Stomach smooth muscle (tissue), 2 donors: ENCODE measurements around the gene EYA4.
A peak's percentile ranks its signal among the peaks of the same experiment; 100 is the strongest.

Experiments used
- H3K27ac ChIP-seq: one replicate; pipeline ENCODE4 v1.7.0; 2013; ENCODE audit warnings: mild to moderate bottlenecking, low read length, inconsistent platforms
- H3K27me3 ChIP-seq, 2 donors: one replicate each; pipeline ENCODE4 v1.7.0; 2013; ENCODE audit warnings: low read length in 2 of 2; ENCODE audit not compliant: insufficient read depth in 2 of 2, control insufficient read depth in 1 of 2
- H3K36me3 ChIP-seq, 2 donors: one replicate each; pipeline ENCODE4 v1.7.0; 2013; ENCODE audit warnings: low read length in 2 of 2; ENCODE audit not compliant: control insufficient read depth in 2 of 2, insufficient read depth in 2 of 2
- H3K4me1 ChIP-seq: one replicate; pipeline ENCODE4 v1.7.0; 2013; ENCODE audit warnings: low read length; ENCODE audit not compliant: control insufficient read depth, insufficient read depth
- H3K4me3 ChIP-seq, 2 donors: one replicate each; pipeline ENCODE4 v1.7.0; 2013; ENCODE audit warnings: low read length in 2 of 2
- H3K9ac ChIP-seq, 2 donors: one replicate each; pipeline ENCODE4 v1.7.0; 2013; ENCODE audit warnings: low read length in 2 of 2, mild to moderate bottlenecking in 1 of 2
- H3K9me3 ChIP-seq, 2 donors: one replicate each; pipeline ENCODE4 v1.7.0; 2013; ENCODE audit warnings: low read length in 2 of 2; ENCODE audit not compliant: control insufficient read depth in 2 of 2
- donor health status: healthy.
- donor health status: Pancreatic carcinoma.

Gene EYA4

DNA sequence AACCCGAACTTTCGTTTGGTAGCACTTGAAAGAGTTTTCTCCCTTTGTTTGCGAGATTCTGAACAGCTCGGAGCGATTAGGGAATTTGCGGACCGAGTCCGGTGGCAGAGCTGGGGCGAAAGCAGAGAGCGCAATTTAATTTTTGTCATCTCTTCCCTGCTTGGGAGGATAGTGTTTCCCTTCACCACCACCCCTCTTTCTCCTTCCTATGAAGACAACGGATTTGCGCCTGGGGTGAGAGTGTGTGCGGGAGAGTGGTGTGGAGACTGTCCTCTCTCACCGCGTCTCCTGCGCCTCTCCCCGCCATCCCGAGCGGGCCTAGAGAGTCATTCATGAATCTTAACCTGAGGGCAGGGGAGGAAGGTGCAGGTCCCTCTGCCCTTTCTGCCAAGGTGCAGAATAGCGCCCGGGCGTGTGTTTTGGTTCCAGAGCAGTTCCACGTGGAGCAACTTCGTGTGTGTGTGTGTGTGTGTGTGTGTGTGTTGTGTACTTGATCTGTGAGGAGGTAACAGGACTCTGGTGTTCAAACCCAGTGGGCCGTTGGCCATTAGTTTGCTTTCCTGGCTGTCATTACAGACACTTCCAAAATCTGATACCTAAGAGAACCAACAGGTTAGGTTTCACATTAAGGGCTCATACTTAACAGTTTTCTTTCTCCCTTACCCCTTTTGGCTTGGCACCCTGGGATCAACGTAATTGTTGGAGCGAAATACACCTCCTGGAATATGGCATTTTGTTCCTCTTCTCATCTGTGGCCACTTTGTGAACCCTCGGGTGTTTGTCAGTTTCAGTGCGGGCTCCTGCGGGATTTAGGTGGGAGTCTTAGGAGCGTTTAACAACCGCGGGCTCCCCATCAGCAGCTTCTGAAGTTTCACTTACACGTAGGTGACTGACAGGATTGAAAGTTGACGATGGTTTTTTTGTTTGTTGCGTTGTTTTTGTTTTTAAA lies 1.8 kb downstream of the EYA4 start:
- Histone ChIP-seq H3K4me1 (peaks cover 10% of the 10 kb centered on the region), H3K27ac (no peak overlapping the region), H3K9me3 (no peaks in the 10 kb centered on the region), H3K36me3 (no peaks in the 10 kb centered on the region), H3K27me3 (peaks cover 19 to 43% of the 10 kb centered on the region in 2 donors), H3K4me3 (peak overlapping the region; percentile 72 to 73), H3K9ac (no peak overlapping the region)

- Histone ChIP-seq H3K36me3 (no peaks in the 10 kb centered on the region), H3K27ac (no peak overlapping the region), H3K4me3 (no peak overlapping the region), H3K27me3 (peaks cover 19 to 43% of the 10 kb centered on the region in 2 donors), H3K4me1 (peaks cover 10% of the 10 kb centered on the region), H3K9ac (no peak overlapping the region), H3K9me3 (no peaks in the 10 kb centered on the region)
Observed at GRCh38 chr6:133243723-133244305, 2.7 kb downstream of the EYA4 start.

DNA sequence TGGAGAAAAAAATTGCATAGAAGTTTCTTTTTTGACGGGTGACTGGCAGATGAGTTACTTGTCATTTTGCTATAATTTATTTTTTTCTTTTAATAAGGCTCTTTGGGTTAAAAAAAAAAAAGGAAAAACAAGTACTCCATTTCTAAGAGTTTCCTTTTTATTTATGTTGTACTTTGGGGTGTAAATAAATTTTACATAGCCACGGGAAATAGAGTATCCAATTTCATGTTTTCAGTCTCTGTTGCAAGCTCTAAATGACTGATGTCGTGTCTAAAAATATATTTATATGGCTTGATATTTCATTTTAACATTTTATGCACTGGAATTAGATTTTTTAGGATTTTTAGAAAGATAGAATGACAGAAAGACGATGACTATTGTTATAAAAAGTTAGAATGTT lies 3.4 kb downstream of the EYA4 start:
- no peaks in the 10 kb centered on the region for H3K36me3 ChIP-seq
- no peaks in the 10 kb centered on the region for H3K9me3 ChIP-seq
- no peak overlapping the region for H3K4me3 ChIP-seq
- no peak overlapping the region for H3K9ac ChIP-seq
- H3K4me1 ChIP-seq, result peaks cover 10% of the 10 kb centered on the region
- no peak overlapping the region for H3K27ac ChIP-seq
- H3K27me3 ChIP-seq, result peaks cover 19 to 43% of the 10 kb centered on the region in 2 donors

- Histone ChIP-seq H3K27ac (no peak overlapping the region), H3K27me3 (peaks cover 19 to 43% of the 10 kb centered on the region in 2 donors), H3K4me1 (peaks cover 10% of the 10 kb centered on the region), H3K36me3 (no peaks in the 10 kb centered on the region), H3K9me3 (no peaks in the 10 kb centered on the region), H3K9ac (no peak overlapping the region), H3K4me3 (no peak overlapping the region)
Observed at GRCh38 chr6:133245007-133245406, 3.9 kb downstream of the EYA4 start.

DNA sequence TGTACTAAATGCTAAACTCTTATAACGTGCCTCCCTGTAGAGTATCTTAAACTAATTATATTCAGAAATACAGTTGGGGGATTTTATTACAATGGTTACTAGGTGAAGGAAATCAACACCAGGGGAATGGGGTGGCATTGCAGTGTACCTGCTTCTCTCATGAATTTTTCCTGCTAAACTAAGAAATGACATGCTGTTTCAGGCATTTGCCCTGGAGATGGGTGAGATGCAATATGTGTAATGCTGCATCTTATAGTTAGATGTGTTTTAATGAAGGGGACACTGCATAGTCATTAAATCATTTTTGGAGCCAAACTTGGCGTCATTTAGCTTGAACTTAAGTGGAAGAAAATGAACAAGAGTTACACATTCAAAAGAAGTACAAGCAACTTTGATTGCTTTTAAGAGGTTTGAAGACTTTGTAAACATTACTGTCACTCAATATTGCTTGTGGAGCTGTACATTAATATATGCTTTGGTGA lies 4.3 kb downstream of the EYA4 start:
- no peak overlapping the region for H3K27ac ChIP-seq
- peaks cover 19 to 40% of the 10 kb centered on the region in 2 donors for H3K27me3 ChIP-seq
- H3K4me3 ChIP-seq, result no peak overlapping the region
- no peak overlapping the region for H3K9ac ChIP-seq
- H3K9me3 ChIP-seq, result no peaks in the 10 kb centered on the region
- peaks cover 10% of the 10 kb centered on the region for H3K4me1 ChIP-seq
- H3K36me3 ChIP-seq, result no peaks in the 10 kb centered on the region

- no peaks in the 10 kb centered on the region for H3K9me3 ChIP-seq
- H3K4me1 ChIP-seq, result no peaks in the 10 kb centered on the region
- no peak overlapping the region for H3K27ac ChIP-seq
- H3K27me3 ChIP-seq, result peaks cover 7 to 20% of the 10 kb centered on the region in 2 donors
- H3K4me3 ChIP-seq, result no peak overlapping the region
- no peaks in the 10 kb centered on the region for H3K36me3 ChIP-seq
- no peak overlapping the region for H3K9ac ChIP-seq
Observed at GRCh38 chr6:133247581-133247980, 6.4 kb downstream of the EYA4 start.

DNA sequence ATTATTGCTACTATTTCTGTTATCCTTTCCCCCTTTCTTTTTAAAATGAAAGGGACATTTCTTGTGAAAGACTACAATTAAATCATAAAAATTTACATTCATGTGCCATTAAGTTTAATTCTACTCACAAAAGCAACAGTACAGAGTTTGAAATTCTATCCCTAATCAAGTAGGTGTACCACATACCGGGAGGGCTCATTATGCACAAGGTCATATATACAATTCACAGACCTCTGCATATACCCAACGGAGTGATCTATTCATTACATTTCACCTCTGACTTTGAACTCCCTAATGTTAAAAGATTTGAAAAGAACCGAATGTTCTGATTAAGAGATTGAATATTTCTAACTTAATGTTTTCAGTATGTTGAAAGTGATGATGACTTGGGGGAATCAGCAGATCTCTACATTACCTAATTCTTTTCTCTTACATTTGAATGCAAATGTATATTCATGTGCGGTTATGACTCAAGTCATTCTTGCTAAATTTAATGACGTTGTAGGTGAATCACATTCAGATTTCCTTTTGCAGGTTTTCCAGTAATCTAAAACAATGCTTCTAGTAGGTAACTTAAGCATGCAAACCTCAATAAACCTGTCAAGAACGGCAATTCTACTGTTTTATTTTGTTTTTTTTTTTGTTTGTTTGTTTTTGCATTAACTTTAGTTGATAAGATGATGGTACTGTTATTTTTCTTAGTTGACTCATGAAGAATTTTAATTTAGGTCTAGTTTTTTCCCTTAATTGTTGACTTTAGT lies 7.3 kb downstream of the EYA4 start:
- no peak overlapping the region for H3K27ac ChIP-seq
- H3K36me3 ChIP-seq, result no peaks in the 10 kb centered on the region
- no peak overlapping the region for H3K9ac ChIP-seq
- no peaks in the 10 kb centered on the region for H3K9me3 ChIP-seq
- H3K27me3 ChIP-seq, result peaks cover 0 to 12% of the 10 kb centered on the region in 2 donors
- no peaks in the 10 kb centered on the region for H3K4me1 ChIP-seq
- H3K4me3 ChIP-seq, result no peak overlapping the region

DNA sequence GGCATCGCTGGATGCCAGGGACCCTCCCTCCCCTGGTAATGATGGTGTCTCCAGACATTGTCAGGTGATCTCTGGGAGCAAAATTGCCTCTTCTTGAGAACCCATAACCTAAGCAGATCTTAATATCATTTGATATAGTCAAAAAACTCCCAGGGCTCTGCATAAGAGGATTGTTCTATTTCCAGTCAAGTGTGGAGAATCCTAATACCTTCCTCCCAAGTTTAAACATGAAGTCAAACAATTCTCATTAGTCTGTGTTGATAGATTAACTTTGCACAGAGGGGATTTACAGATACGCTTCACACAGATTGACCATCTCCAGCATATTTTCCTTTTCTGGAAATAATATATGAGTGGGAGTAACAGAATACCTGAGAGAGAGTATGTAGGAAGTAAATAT lies 10.5 kb downstream of the EYA4 start:
- Histone ChIP-seq H3K9ac (no peak overlapping the region), H3K4me1 (no peaks in the 10 kb centered on the region), H3K27me3 (no peaks in the 10 kb centered on the region)

DNA sequence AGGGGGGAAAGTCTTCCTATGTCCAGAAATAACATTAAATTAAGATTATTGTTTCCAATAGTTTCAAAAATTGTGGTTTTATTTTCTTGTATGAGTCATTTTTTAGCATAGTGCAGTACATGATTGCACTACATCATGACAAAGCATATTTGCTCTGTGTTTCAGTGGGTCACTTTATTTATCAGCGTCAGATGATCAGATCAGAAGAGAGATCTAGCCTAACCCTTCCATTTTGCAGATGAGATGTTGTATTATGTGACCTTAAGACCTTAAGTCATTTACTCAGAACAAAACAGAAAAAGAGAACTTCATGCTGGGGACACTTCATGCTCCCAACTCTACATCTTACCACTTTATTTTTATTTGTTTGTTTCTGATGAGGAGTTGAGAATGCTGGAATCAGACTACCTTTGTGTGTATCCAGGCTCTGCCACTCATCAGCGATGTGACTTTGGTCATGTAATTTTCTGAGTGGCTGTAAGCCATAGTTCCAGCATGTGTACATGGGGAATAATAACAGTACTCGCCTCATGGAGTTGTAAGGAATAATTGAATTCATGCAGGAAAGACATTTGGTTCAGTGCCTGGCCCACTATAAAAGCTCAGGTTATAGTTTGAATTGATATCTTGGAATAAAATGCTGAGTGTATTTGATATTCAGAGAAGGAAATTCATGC lies 13.5 kb downstream of the EYA4 start:
- Histone ChIP-seq H3K27me3 (no peaks in the 10 kb centered on the region), H3K4me1 (no peaks in the 10 kb centered on the region), H3K36me3 (no peaks in the 10 kb centered on the region), H3K9ac (no peak overlapping the region), H3K27ac (no peak overlapping the region), H3K9me3 (no peaks in the 10 kb centered on the region), H3K4me3 (no peak overlapping the region)

More for the DNA sequence above, 10.5 kb downstream of the EYA4 start:
- Histone ChIP-seq H3K9me3 (no peaks in the 10 kb centered on the region), H3K4me3 (no peak overlapping the region), H3K36me3 (no peaks in the 10 kb centered on the region), H3K27ac (no peak overlapping the region)

- H3K4me3 ChIP-seq, result no peak overlapping the region
- H3K4me1 ChIP-seq, result no peaks in the 10 kb centered on the region
- H3K36me3 ChIP-seq, result no peaks in the 10 kb centered on the region
- no peaks in the 10 kb centered on the region for H3K9me3 ChIP-seq
- no peaks in the 10 kb centered on the region for H3K27me3 ChIP-seq
- no peak overlapping the region for H3K27ac ChIP-seq
- no peak overlapping the region for H3K9ac ChIP-seq
Observed at GRCh38 chr6:133257545-133258105, 16.5 kb downstream of the EYA4 start.
